ENCODE results near the gene LGALS14.

LGALS14 gene

GRCh38 chr19:39746836-39747529 is 42.7 kb downstream of the LGALS14 start:
- Mint-ChIP-seq H3K4me1 (peaks cover 0 to 4% of the 10 kb centered on the region in 2 donors), H3K36me3 (no peaks in the 10 kb centered on the region), H3K27ac (no peak overlapping the region), H3K9me3 (no peaks in the 10 kb centered on the region), H3K4me3 (no peak overlapping the region), H3K27me3 (peaks cover 28 to 39% of the 10 kb centered on the region in 2 donors)
- ATAC-seq (replicated peaks), result no peak
- DNase-seq, result no peak

GRCh38 chr19:39749981-39750380 is 45.7 kb downstream of the LGALS14 start:
- H3K4me3 Mint-ChIP-seq, result no peak overlapping the region

GRCh38 chr19:39752390-39752789 is 48.1 kb downstream of the LGALS14 start:
- Mint-ChIP-seq H3K9me3 (no peaks in the 10 kb centered on the region), H3K4me3 (no peak overlapping the region), H3K27me3 (peaks cover 14 to 27% of the 10 kb centered on the region in 2 donors), H3K36me3 (no peaks in the 10 kb centered on the region), H3K4me1 (no peaks in the 10 kb centered on the region), H3K27ac (no peak overlapping the region)
- no peak for DNase-seq
- ATAC-seq (replicated peaks), result no peak

More at GRCh38 chr19:39749981-39750380, 45.7 kb downstream of the LGALS14 start:
- Mint-ChIP-seq H3K27me3 (peaks cover 18 to 29% of the 10 kb centered on the region in 2 donors), H3K9me3 (no peaks in the 10 kb centered on the region), H3K4me1 (peaks cover 0 to 4% of the 10 kb centered on the region in 2 donors), H3K36me3 (no peaks in the 10 kb centered on the region), H3K27ac (no peak overlapping the region)
- DNase-seq (no peak), ATAC-seq (replicated peaks) (no peak)

- H3K27me3 Mint-ChIP-seq, result peaks cover 15 to 30% of the 10 kb centered on the region in 2 donors
- no peak overlapping the region for H3K27ac Mint-ChIP-seq
- no peak overlapping the region for H3K4me3 Mint-ChIP-seq
- no peak for ATAC-seq (replicated peaks)
- no peak for DNase-seq
- H3K9me3 Mint-ChIP-seq, result no peaks in the 10 kb centered on the region
- no peaks in the 10 kb centered on the region for H3K36me3 Mint-ChIP-seq
- H3K4me1 Mint-ChIP-seq, result no peaks in the 10 kb centered on the region
Measured at GRCh38 chr19:39752795-39753194, 48.5 kb downstream of the LGALS14 start.

GRCh38 chr19:39754544-39754943 is 50.3 kb downstream of the LGALS14 start:
- H3K4me1 Mint-ChIP-seq, result no peaks in the 10 kb centered on the region
- peaks cover 20 to 46% of the 10 kb centered on the region in 2 donors for H3K27me3 Mint-ChIP-seq
- H3K36me3 Mint-ChIP-seq, result no peaks in the 10 kb centered on the region
- DNase-seq, result no peak
- no peaks in the 10 kb centered on the region for H3K9me3 Mint-ChIP-seq
- no peak overlapping the region for H3K27ac Mint-ChIP-seq
- no peak overlapping the region for H3K4me3 Mint-ChIP-seq
- no peak for ATAC-seq (replicated peaks)

- ATAC-seq (replicated peaks), result no peak
- Mint-ChIP-seq H3K27me3 (peaks cover 19 to 48% of the 10 kb centered on the region in 2 donors), H3K9me3 (no peaks in the 10 kb centered on the region), H3K27ac (no peak overlapping the region), H3K4me3 (no peak overlapping the region), H3K4me1 (no peaks in the 10 kb centered on the region), H3K36me3 (no peaks in the 10 kb centered on the region)
- DNase-seq, result no peak
Measured at GRCh38 chr19:39754971-39755370, 50.7 kb downstream of the LGALS14 start.
